PC-9 (cell line): ENCODE measurements around the gene RAB43.
"Not testable (repeated sequence)": the region's sequence is repeated elsewhere in the genome, so short reads cannot be mapped to it uniquely, and the experiment has no call there.

Experiments used
- CTCF ChIP-seq: fragments of 200-600 bp; sonication (generic); conservative IDR thresholded peaks from 2 replicates; pipeline ENCODE4 v1.6.1; 2017; ENCODE audit warnings: mixed run types, antibody characterized with exemption, mild to moderate bottlenecking, moderate library complexity
- EZH2 ChIP-seq: fragments of 200-600 bp; sonication (generic); IDR thresholded peaks from 2 replicates; pipeline ENCODE4 v1.8.0; 2017; ENCODE audit warnings: antibody characterized with exemption, low read depth

GRCh38 chr3:129165594-129165993 lies 44.0 kb upstream of the RAB43 start:
- not testable (repeated sequence) for TF ChIP-seq CTCF, EZH2
